GM23338 (cell line): ENCODE results near the gene SELENOS. TPM values are rescaled to one million over a fixed set of nuclear protein-coding genes. Genes with fewer than 3 reads are reported as not detected.

Source experiments
- ATAC-seq: fragments of 200-7000 bp; cut with Tn5 transposase; 3 replicates; pipeline ENCODE4 v1.9.1; 2020
- DNase-seq: peaks from one replicate; pipeline ENCODE4 v3.0.0-alpha.2; 2015; ENCODE audit warnings: low spot score
- H2AFZ ChIP-seq: fragments of 200-600 bp; sonication (generic); 2 replicates; pipeline ENCODE4 v1.8.0; 2016; ENCODE audit warnings: antibody characterized with exemption, mild to moderate bottlenecking, moderate library complexity
- H3F3A ChIP-seq: fragments of 200-600 bp; sonication (generic); replicated peaks from 2 replicates; pipeline ENCODE4 v1.8.0; 2017; ENCODE audit warnings: antibody characterized with exemption, mixed run types, low read depth
- H3K27ac ChIP-seq: fragments of 200-600 bp; sonication (generic); 2 replicates; pipeline ENCODE4 v1.6.1; 2016; ENCODE audit warnings: low read depth
- H3K27me3 ChIP-seq: fragments of 200-600 bp; sonication (generic); 2 replicates; pipeline ENCODE4 v1.8.0; 2016; ENCODE audit warnings: mild to moderate bottlenecking, mixed run types, moderate library complexity; ENCODE audit not compliant: insufficient read depth
- H3K36me3 ChIP-seq: fragments of 200-600 bp; sonication (generic); 2 replicates; pipeline ENCODE4 v1.8.0; 2016; ENCODE audit warnings: mild to moderate bottlenecking; ENCODE audit not compliant: insufficient read depth
- H3K4me1 ChIP-seq: fragments of 200-600 bp; sonication (generic); 2 replicates; pipeline ENCODE4 v1.8.0; 2016; ENCODE audit warnings: mild to moderate bottlenecking, moderate library complexity; ENCODE audit not compliant: insufficient read depth
- H3K4me2 ChIP-seq: fragments of 200-600 bp; sonication (generic); 2 replicates; pipeline ENCODE4 v1.7.1; 2017; ENCODE audit warnings: mixed run types
- H3K4me3 ChIP-seq: fragments of 200-600 bp; sonication (generic); 2 replicates; pipeline ENCODE4 v1.6.1; 2016; ENCODE audit warnings: mixed run types
- H3K79me2 ChIP-seq: fragments of 200-600 bp; sonication (generic); replicated peaks from 2 replicates; pipeline ENCODE4 v1.8.0; 2017; ENCODE audit warnings: mild to moderate bottlenecking; ENCODE audit not compliant: insufficient read depth
- H3K9me2 ChIP-seq: fragments of 200-600 bp; sonication (generic); 2 replicates; pipeline ENCODE4 v1.8.0; 2017; ENCODE audit not compliant: insufficient read depth
- H4K20me1 ChIP-seq: fragments of 200-600 bp; sonication (generic); replicated peaks from 2 replicates; pipeline ENCODE4 v1.8.0; 2017; ENCODE audit warnings: mild to moderate bottlenecking; ENCODE audit not compliant: insufficient read depth
- H3K27ac Mint-ChIP-seq: 2 replicates; pipeline ENCODE4 v1.8.0; 2020; ENCODE audit warnings: inconsistent platforms, mild to moderate bottlenecking, moderate library complexity, mixed read lengths
- H3K27me3 Mint-ChIP-seq: 3 replicates; pipeline ENCODE4 v1.8.0; 2022; ENCODE audit warnings: low read depth, mild to moderate bottlenecking, moderate library complexity, mixed read lengths, inconsistent platforms; ENCODE audit not compliant: insufficient read depth, poor library complexity
- H3K36me3 Mint-ChIP-seq: 3 replicates; pipeline ENCODE4 v1.8.0; 2021; ENCODE audit warnings: low read depth, mild to moderate bottlenecking, inconsistent platforms, moderate library complexity, mixed read lengths
- H3K4me1 Mint-ChIP-seq: 3 replicates; pipeline ENCODE4 v1.8.0; 2020; ENCODE audit warnings: mild to moderate bottlenecking, inconsistent platforms, mixed read lengths
- H3K4me3 Mint-ChIP-seq: 3 replicates; pipeline ENCODE4 v1.8.0; 2021; ENCODE audit warnings: moderate library complexity, mild to moderate bottlenecking, inconsistent platforms, mixed read lengths
- H3K9me3 Mint-ChIP-seq: 3 replicates; pipeline ENCODE4 v1.8.0; 2020; ENCODE audit warnings: moderate library complexity, mild to moderate bottlenecking, inconsistent platforms, mixed read lengths
- CREB1 ChIP-seq: fragments of 250-450 bp; sonication (Bioruptor Pico); IDR thresholded peaks from 2 replicates; pipeline ENCODE4 v1.5.0; 2020; ENCODE audit warnings: low read depth, mild to moderate bottlenecking, moderate library complexity
- EZH2 ChIP-seq: fragments of 200-600 bp; sonication (generic); IDR thresholded peaks from one replicate; pipeline ENCODE4 v1.8.0; 2017; ENCODE audit warnings: antibody characterized with exemption, mild to moderate bottlenecking, low read depth; ENCODE audit not compliant: unreplicated experiment
- POLR2AphosphoS5 ChIP-seq: IDR thresholded peaks from 2 replicates; pipeline ENCODE4 v1.6.1; 2016; ENCODE audit warnings: antibody characterized with exemption, low read depth
- STAT1 ChIP-seq: IDR thresholded peaks from one replicate; pipeline ENCODE4 v1.6.1; 2016; ENCODE audit warnings: antibody characterized with exemption; ENCODE audit not compliant: unreplicated experiment
- ZNF114 ChIP-seq: fragments of 250-450 bp; sonication (Bioruptor Pico); IDR thresholded peaks from 2 replicates; pipeline ENCODE4 v1.5.0; 2020; ENCODE audit warnings: mild to moderate bottlenecking, moderate library complexity
- ZNF331 ChIP-seq: fragments of 250-450 bp; sonication (Bioruptor Pico); IDR thresholded peaks from 2 replicates; pipeline ENCODE4 v1.5.0; 2020; ENCODE audit warnings: low read depth, mild to moderate bottlenecking, moderate library complexity
- ZNF462 ChIP-seq: fragments of 250-450 bp; sonication (Bioruptor Pico); IDR thresholded peaks from 2 replicates; pipeline ENCODE4 v1.5.0; 2020; ENCODE audit warnings: mild to moderate bottlenecking, moderate library complexity
- polyA plus RNA-seq: library from polyadenylated mRNA; unstranded; fragments of >200 nt; fragmentation: Nextera tagmentation; extraction: Ambion mirVana; gene quantifications from 2 replicates; pipeline ENCODE4 v1.2.1, GENCODE V29; 2016
- total RNA-seq: library from RNA; depleted of rRNA; stranded (reverse); fragments of >200 nt; shearing (Covaris generic); gene quantifications from 2 replicates; pipeline ENCODE4 v1.2.3, GENCODE V29; 2014
- TF ChIP-seq, protein P1 (sequence below): IDR thresholded peaks from 2 replicates; pipeline ENCODE4 v1.6.1; 2016; ENCODE audit warnings: antibody characterized with exemption
- TF ChIP-seq, protein P2 (sequence below), 2 experiments: fragments of 200-600 bp in 1 of 2; sonication (generic) in 1 of 2; conservative IDR thresholded peaks; 2 replicates each; pipeline versions ENCODE4 v1.5.1 to v1.6.1; 2016 to 2017; ENCODE audit warnings: antibody characterized with exemption in 2 of 2, low read depth in 2 of 2, mild to moderate bottlenecking in 2 of 2, moderate library complexity in 1 of 2

The SELENOS gene
- total and polyA plus RNA-seq, 2 experiments from 2014 or later, result 37.0 to 106 TPM

GRCh38 chr15:101326026-101326315 is 48.7 kb upstream of the SELENOS start:
- no peaks in the 10 kb centered on the region for H3K79me2 ChIP-seq
- no peaks in the 10 kb centered on the region for H3K27me3 ChIP-seq
- no peaks in the 10 kb centered on the region for H4K20me1 ChIP-seq
- ATAC-seq (no peak), DNase-seq (no peak)
- H3K27ac Mint-ChIP-seq, result no peak overlapping the region
- H3K4me2 ChIP-seq, result no peak overlapping the region
- peaks cover 16% of the 10 kb centered on the region for H3K27me3 Mint-ChIP-seq
- no peak overlapping the region for H3K4me3 ChIP-seq
- H3K27ac ChIP-seq, result no peak overlapping the region
- no peaks in the 10 kb centered on the region; the same call in 2 of the 3 replicates for H3K9me3 Mint-ChIP-seq
- no peaks in the 10 kb centered on the region for H3K4me1 ChIP-seq
- H3F3A ChIP-seq, result no peaks in the 10 kb centered on the region
- peaks cover under 1% of the 10 kb centered on the region; the same call in 1 of the 2 replicates for H3K9me2 ChIP-seq
- no peak overlapping the region for H3K4me3 Mint-ChIP-seq
- no peaks in the 10 kb centered on the region for H3K36me3 ChIP-seq
- peaks cover 3% of the 10 kb centered on the region; the same call in 1 of the 3 replicates for H3K4me1 Mint-ChIP-seq
- H3K36me3 Mint-ChIP-seq, result no peaks in the 10 kb centered on the region; the same call in 2 of the 3 replicates
- TF ChIP-seq POLR2AphosphoS5 (no peak), ZNF114 (CRISPR knock-in tag) (no peak), EZH2 (no peak), STAT1 (no peak), CREB1 (CRISPR knock-in tag) (no peak), ZNF331 (CRISPR knock-in tag) (no peak), ZNF462 (CRISPR knock-in tag) (no peak)
- TF ChIP-seq, protein P1, sequence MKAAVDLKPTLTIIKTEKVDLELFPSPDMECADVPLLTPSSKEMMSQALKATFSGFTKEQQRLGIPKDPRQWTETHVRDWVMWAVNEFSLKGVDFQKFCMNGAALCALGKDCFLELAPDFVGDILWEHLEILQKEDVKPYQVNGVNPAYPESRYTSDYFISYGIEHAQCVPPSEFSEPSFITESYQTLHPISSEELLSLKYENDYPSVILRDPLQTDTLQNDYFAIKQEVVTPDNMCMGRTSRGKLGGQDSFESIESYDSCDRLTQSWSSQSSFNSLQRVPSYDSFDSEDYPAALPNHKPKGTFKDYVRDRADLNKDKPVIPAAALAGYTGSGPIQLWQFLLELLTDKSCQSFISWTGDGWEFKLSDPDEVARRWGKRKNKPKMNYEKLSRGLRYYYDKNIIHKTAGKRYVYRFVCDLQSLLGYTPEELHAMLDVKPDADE, result no peak
- TF ChIP-seq, protein P2, sequence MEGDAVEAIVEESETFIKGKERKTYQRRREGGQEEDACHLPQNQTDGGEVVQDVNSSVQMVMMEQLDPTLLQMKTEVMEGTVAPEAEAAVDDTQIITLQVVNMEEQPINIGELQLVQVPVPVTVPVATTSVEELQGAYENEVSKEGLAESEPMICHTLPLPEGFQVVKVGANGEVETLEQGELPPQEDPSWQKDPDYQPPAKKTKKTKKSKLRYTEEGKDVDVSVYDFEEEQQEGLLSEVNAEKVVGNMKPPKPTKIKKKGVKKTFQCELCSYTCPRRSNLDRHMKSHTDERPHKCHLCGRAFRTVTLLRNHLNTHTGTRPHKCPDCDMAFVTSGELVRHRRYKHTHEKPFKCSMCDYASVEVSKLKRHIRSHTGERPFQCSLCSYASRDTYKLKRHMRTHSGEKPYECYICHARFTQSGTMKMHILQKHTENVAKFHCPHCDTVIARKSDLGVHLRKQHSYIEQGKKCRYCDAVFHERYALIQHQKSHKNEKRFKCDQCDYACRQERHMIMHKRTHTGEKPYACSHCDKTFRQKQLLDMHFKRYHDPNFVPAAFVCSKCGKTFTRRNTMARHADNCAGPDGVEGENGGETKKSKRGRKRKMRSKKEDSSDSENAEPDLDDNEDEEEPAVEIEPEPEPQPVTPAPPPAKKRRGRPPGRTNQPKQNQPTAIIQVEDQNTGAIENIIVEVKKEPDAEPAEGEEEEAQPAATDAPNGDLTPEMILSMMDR (conservative IDR thresholded peaks at IDR 0.05; ENCODE audit: low read depth in 2 of 2), result no peak
- H2AFZ ChIP-seq, result no peak overlapping the region
